ENCODE results near the gene PTPRG. TPM values are rescaled to one million over a fixed set of nuclear protein-coding genes. Genes with fewer than 3 reads are reported as not detected.

Gene PTPRG
- total and polyA plus RNA-seq, 2 of the 13 experiments (the other 11 are each of a cell fraction or from before 2014, with no cell fraction given): 8.0 to 25.3 TPM

DNA sequence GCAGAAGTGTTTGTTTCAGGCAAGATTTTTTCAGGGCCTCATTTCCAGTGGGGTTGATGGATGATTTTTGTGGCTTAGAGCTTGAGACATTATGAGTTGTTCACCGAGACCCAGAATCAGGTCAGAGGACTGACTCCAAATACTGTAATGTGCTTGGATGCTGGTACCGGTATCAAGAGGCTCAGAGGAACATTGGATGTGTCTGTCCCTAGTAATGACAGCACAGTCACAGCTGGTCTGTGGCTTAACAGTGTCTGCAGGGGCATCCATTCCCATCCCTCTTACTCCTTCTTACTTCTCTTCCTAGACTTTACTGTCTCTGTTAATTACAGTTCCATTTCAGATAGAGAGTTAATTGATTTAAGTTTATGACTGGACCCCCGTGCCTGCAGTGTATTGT is 107.8 kb downstream of the PTPRG start:
- Histone ChIP-seq H3K79me2 (ENCODE audit: insufficient read depth, low read length) (peaks cover 5% of the 10 kb centered on the region), H3K4me1 (ENCODE audit: insufficient read depth, low read length) (no peaks in the 10 kb centered on the region), H3K9ac (ENCODE audit: insufficient read depth, low read depth, low read length) (no peak overlapping the region), H2AFZ (ENCODE audit: low read length) (no peak overlapping the region), H3K36me3 (replicated peaks in 1 of 2; ENCODE audit: control insufficient read depth in 1 of 2, insufficient read depth in 2 of 2, low read length in 2 of 2) (no peaks in the 10 kb centered on the region; a peak in 1 of 5 replicates), H3K27me3 (ENCODE audit: control insufficient read depth in 1 of 2, insufficient read depth in 2 of 2, low read length in 2 of 2) (no peaks in the 10 kb centered on the region), H3K4me3 (replicated peaks in 1 of 3; ENCODE audit: insufficient read depth in 1 of 3, low read depth in 2 of 3, low read length in 3 of 3) (no peak overlapping the region), H3K9me3 (ENCODE audit: low read length) (no peaks in the 10 kb centered on the region), H4K20me1 (ENCODE audit: insufficient read depth, low read length) (no peaks in the 10 kb centered on the region), H3K27ac (ENCODE audit: extremely low read length, insufficient read depth, low read length) (no peak overlapping the region), H3K4me2 (ENCODE audit: low read depth, low read length) (no peak overlapping the region)
- FAIRE-seq: no peak
- ChIA-PET CTCF (ENCODE audit: low intra/inter-chr PET ratio, low total read pairs) (no interaction called here), POLR2A (no interaction called here)
- no TSS peak for BruUV-seq (replicated peaks)
- TF ChIP-seq, protein P1, sequence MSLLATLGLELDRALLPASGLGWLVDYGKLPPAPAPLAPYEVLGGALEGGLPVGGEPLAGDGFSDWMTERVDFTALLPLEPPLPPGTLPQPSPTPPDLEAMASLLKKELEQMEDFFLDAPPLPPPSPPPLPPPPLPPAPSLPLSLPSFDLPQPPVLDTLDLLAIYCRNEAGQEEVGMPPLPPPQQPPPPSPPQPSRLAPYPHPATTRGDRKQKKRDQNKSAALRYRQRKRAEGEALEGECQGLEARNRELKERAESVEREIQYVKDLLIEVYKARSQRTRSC (CRISPR knock-in tag; IDR thresholded peaks at IDR 0.05; ENCODE audit: low read depth): no peak
- TF ChIP-seq MEF2D (CRISPR knock-in tag; IDR thresholded peaks at IDR 0.05) (no peak), MATR3 (CRISPR knock-in tag; IDR thresholded peaks at IDR 0.05) (no peak), ZNF839 (CRISPR knock-in tag; IDR thresholded peaks at IDR 0.05; ENCODE audit: borderline replicate concordance) (no peak), ZNF24 (IDR thresholded peaks at IDR 0.05) (no peak), ZNF10 (CRISPR knock-in tag; IDR thresholded peaks at IDR 0.05; ENCODE audit: borderline replicate concordance, low read depth) (no peak), ZNF703 (CRISPR knock-in tag; IDR thresholded peaks at IDR 0.05; ENCODE audit: borderline replicate concordance) (no peak), SNAPC2 (CRISPR knock-in tag; IDR thresholded peaks at IDR 0.05) (no peak), RORA (CRISPR knock-in tag; IDR thresholded peaks at IDR 0.05) (no peak), RBM22 (optimal IDR thresholded peaks at IDR 0.05; ENCODE audit: low read length) (no peak), HNRNPK (IDR thresholded peaks at IDR 0.05; ENCODE audit: low read depth, low read length, poor library complexity, severe bottlenecking) (no peak), ZNF720 (CRISPR knock-in tag; IDR thresholded peaks at IDR 0.05) (no peak), AKAP8 (CRISPR knock-in tag; IDR thresholded peaks at IDR 0.05) (no peak), PHF20 (CRISPR knock-in tag; IDR thresholded peaks at IDR 0.05) (no peak)
- no peak for DNase-seq (ENCODE audit: low spot score)
- 89% methylated on average over 3 of the region's 3 CpGs for WGBS (ENCODE audit: low lambda C conversion rate)
- intact Hi-C loops (cut with micrococcal nuclease; ENCODE audit: unreplicated experiment) (no loop called here), in situ Hi-C loops (cut with HindIII; ENCODE audit: extremely low pct_ligation_motif_present, low pct_unique_long_range_greater_than_20kb) (no loop called here)
- no peak for ATAC-seq

Data from HepG2 (cell line).